CD4-positive, alpha-beta T cell (primary cell): ENCODE results near the gene FXR2. TPM values are rescaled to one million over a fixed set of nuclear protein-coding genes. Genes with fewer than 3 reads are reported as not detected.

Experiments
- ATAC-seq: fragments of 200-7000 bp; cut with Tn5 transposase; one replicate; pipeline ENCODE4 v1.10.0; 2022; ENCODE audit warnings: mild to moderate bottlenecking; ENCODE audit not compliant: poor library complexity
- CTCF ChIA-PET: fragments of 350-600 bp; sonication (Branson Sonifier 250); formaldehyde crosslinking; loops from one replicate; lab custom pipeline; 2021; ENCODE audit warnings: antibody characterized with exemption, inconsistent platforms; lab: Charles Lee
- POLR2A ChIA-PET: fragments of 350-600 bp; sonication (Branson Sonifier 250); formaldehyde crosslinking; loops from one replicate; lab custom pipeline; 2021; ENCODE audit warnings: antibody characterized with exemption, inconsistent platforms; lab: Charles Lee
- DNase-seq, 14 experiments: peaks; one replicate each; pipeline ENCODE4 v3.0.0-alpha.2; 2013 to 2020; ENCODE audit warnings: mixed read lengths in 2 of 14
- H3K27ac ChIP-seq, 2 donors: one replicate each; pipeline versions ENCODE4 v1.5.1 to v1.7.0; 2013; ENCODE audit warnings: low read length in 2 of 2, low read depth in 1 of 2, mild to moderate bottlenecking in 1 of 2
- H3K27me3 ChIP-seq, 2 experiments: 1 replicate in 1 of 2; 2 replicates in 1 of 2; pipeline versions ENCODE4 v1.6.1 to v1.7.0; 2013; ENCODE audit warnings: low read length in 2 of 2, control low read depth in 1 of 2, mild to moderate bottlenecking in 1 of 2, moderate library complexity in 1 of 2; ENCODE audit not compliant: insufficient read depth in 2 of 2, control insufficient read depth in 1 of 2
- H3K36me3 ChIP-seq: one replicate; pipeline ENCODE4 v1.6.1; 2013; ENCODE audit warnings: low read length, control low read depth; ENCODE audit not compliant: insufficient read depth
- H3K4me1 ChIP-seq: one replicate; pipeline ENCODE4 v1.6.1; 2013; ENCODE audit warnings: low read length, control low read depth; ENCODE audit not compliant: insufficient read depth
- H3K4me3 ChIP-seq: one replicate; pipeline ENCODE4 v1.5.1; 2013; ENCODE audit warnings: mild to moderate bottlenecking, low read length, moderate library complexity
- H3K9me3 ChIP-seq, 2 experiments: 1 replicate in 1 of 2; 2 replicates in 1 of 2; pipeline versions ENCODE4 v1.6.1 to v1.7.0; 2013; ENCODE audit warnings: low read length in 2 of 2, mild to moderate bottlenecking in 2 of 2, control low read depth in 1 of 2, moderate library complexity in 1 of 2; ENCODE audit not compliant: control insufficient read depth in 1 of 2, insufficient read depth in 1 of 2
- H3K27ac Mint-ChIP-seq: one replicate; pipeline ENCODE4 v1.8.0; 2020; ENCODE audit warnings: mixed read lengths
- H3K27me3 Mint-ChIP-seq: one replicate; pipeline ENCODE4 v1.8.0; 2021; ENCODE audit warnings: mixed read lengths
- H3K36me3 Mint-ChIP-seq: one replicate; pipeline ENCODE4 v1.8.0; 2021; ENCODE audit warnings: low read depth, mixed read lengths
- H3K4me1 Mint-ChIP-seq: one replicate; pipeline ENCODE4 v1.8.0; 2021; ENCODE audit warnings: low read depth, mixed read lengths
- H3K4me3 Mint-ChIP-seq: one replicate; pipeline ENCODE4 v1.8.0; 2020; ENCODE audit warnings: mild to moderate bottlenecking, mixed read lengths
- H3K9me3 Mint-ChIP-seq: one replicate; pipeline ENCODE4 v1.8.0; 2020; ENCODE audit warnings: mixed read lengths
- CTCF ChIP-seq: fragments of 200-600 bp; IDR thresholded peaks from one replicate; pipeline ENCODE4 v1.8.0; 2022; ENCODE audit warnings: antibody characterized with exemption, mild to moderate bottlenecking
- intact Hi-C, 2 experiments: fragments of 100-400 bp; cut with DNase I in 1 of 2; cut with micrococcal nuclease in 1 of 2; formaldehyde crosslinking; loops; one replicate each; pipeline versions ENCODE4 v1.15.1 to v1.9.0; 2023 to 2025; cut with DNase I, micrococcal nuclease
- total RNA-seq, 174 experiments: library from RNA in 2 of 174; stranded (reverse) in 2 of 174; gene quantifications; one replicate each; pipeline ENCODE4 v1.2.3 and lab custom pipeline; 2021 to 2026

FXR2 gene
- total RNA-seq, 2 experiments from 2014 or later: 20.6 to 22.5 TPM

DNA sequence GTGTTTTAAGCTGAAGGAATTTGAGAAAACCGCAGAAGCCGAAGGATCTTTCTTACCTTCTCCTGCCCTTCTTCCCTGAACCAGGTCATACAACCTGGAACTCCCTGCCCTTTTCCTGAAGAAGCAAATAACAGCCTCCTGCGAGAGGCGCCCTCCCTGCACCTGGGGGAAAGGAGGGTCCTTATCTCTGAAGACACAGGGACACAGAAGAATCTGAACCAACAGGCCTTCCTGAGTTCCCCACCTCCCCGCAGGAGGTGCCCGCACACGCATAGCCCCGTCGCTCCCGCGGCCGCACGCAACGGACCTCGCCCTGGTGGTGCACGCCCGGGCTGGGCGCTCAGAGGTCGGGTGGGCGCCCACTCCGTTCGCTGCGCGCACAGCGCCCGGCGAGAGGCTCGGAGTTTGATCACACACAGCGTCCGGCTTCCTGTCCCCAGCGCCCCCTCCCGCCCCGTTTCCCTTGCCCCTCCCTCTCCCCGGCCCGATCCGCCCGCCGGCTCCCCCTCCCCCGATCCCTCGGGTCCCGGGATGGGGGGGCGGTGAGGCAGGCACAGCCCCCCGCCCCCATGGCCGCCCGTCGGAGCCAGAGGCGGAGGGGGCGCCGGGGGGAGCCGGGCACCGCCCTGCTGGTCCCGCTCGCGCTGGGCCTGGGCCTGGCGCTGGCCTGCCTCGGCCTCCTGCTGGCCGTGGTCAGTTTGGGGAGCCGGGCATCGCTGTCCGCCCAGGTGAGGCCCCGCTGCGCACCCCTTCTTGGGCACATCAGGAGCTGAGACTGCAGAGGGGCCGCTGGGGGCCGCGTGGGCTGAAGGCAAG, 65.9 kb downstream of the FXR2 start, which contains the start of gene TNFSF12:
Gene TNFSF12 (plus strand): TSS at position 474 of the 816 bp plus-strand sequence. CDS start 96 bp downstream, at position 570.
- Mint-ChIP-seq H3K27me3 (no peaks in the 10 kb centered on the region), H3K4me3 (peak within 1 kb of the TSS; percentile 91), H3K4me1 (peaks cover 50% of the 10 kb centered on the region), H3K27ac (peak within 1 kb of the TSS; percentile 88), H3K36me3 (peaks cover 10% of the 10 kb centered on the region), H3K9me3 (no peaks in the 10 kb centered on the region)
- no peaks in the 10 kb centered on the region for H3K27me3 ChIP-seq
- TF ChIP-seq CTCF: no peak
- ChIA-PET CTCF (interaction anchor here (1.1 to 4.4 kb wide), 3 partner anchors 12 to 112 kb away, joined by 3 to 32 read pairs (median 11); no protein-coding TSS in a partner anchor), POLR2A (interaction anchor here (1.1 to 3.3 kb wide), 7 partner anchors 9 to 138 kb away, joined by 3 to 19 read pairs (median 6); partner anchors contain the start of genes FXR2, MPDU1, POLR2A and SENP3)
- DNase-seq (peak; percentile 22 to 77 (median 56)), ATAC-seq (peak; percentile 19)
- intact Hi-C loops: loop anchor here in 1 of 2 experiments (2.0 kb wide), 1 partner anchor 14 kb away; no protein-coding TSS in a partner anchor
- peaks cover 10% of the 10 kb centered on the region for H3K36me3 ChIP-seq
- no peaks in the 10 kb centered on the region for H3K9me3 ChIP-seq
- peaks cover 62% of the 10 kb centered on the region for H3K4me1 ChIP-seq
- H3K4me3 ChIP-seq: peak within 1 kb of the TSS; percentile 87
- H3K27ac ChIP-seq: peak within 1 kb of the TSS; percentile 36 to 60

- Mint-ChIP-seq H3K27me3 (no peaks in the 10 kb centered on the region), H3K4me1 (peaks cover 14% of the 10 kb centered on the region), H3K27ac (no peak overlapping the region), H3K36me3 (peaks cover 5% of the 10 kb centered on the region), H3K9me3 (no peaks in the 10 kb centered on the region), H3K4me3 (no peak overlapping the region)
- Histone ChIP-seq H3K4me1 (peaks cover 23% of the 10 kb centered on the region), H3K9me3 (no peaks in the 10 kb centered on the region), H3K27me3 (no peaks in the 10 kb centered on the region), H3K4me3 (no peak overlapping the region), H3K36me3 (no peaks in the 10 kb centered on the region), H3K27ac (no peak overlapping the region)
- ATAC-seq: no peak
- intact Hi-C loops: no loop called here
- no peak for DNase-seq
- TF ChIP-seq CTCF: no peak
- POLR2A ChIA-PET: no interaction called here
- CTCF ChIA-PET: interaction anchor here (0.7 kb wide), 1 partner anchor 30 kb away, joined by 5 read pairs; no protein-coding TSS in a partner anchor
These were observed 69.8 kb downstream of the FXR2 start for GRCh38 chr17:7544911-7545310.

Other genes starting within 250 kb of the FXR2 start
- gene TNK1, start 233.8 kb downstream of the FXR2 start, total RNA-seq: 10 to 100 TPM; 11.0 to 12.4 TPM
- gene PLSCR3, start 220.4 kb downstream of the FXR2 start, total RNA-seq: 10 to 100 TPM; 66.3 to 70.3 TPM
- 10 to 100 TPM; 29.0 to 29.4 TPM for gene TMEM256, start 210.8 kb downstream of the FXR2 start, total RNA-seq
- 1 to 10 TPM; 7.6 to 8.4 TPM for gene NLGN2, start 207.1 kb downstream of the FXR2 start, total RNA-seq
- not detected for gene SPEM1, start 194.6 kb downstream of the FXR2 start, total RNA-seq
- gene SPEM2, start 189.3 kb downstream of the FXR2 start, total RNA-seq: not detected
- not detected for gene SPEM3, start 186.0 kb downstream of the FXR2 start, total RNA-seq
- gene TMEM102, start 179.5 kb downstream of the FXR2 start, total RNA-seq: 1 to 10 TPM; 6.8 to 7.1 TPM
- gene FGF11, start 175.4 kb downstream of the FXR2 start, total RNA-seq: 1 to 10 TPM; 1.5 to 1.7 TPM
- 1 to 10 TPM; 1.6 to 2.2 TPM for gene CHRNB1, start 169.8 kb downstream of the FXR2 start, total RNA-seq
- 10 to 100 TPM; 55.1 to 55.6 TPM for gene ZBTB4, start 135.3 kb downstream of the FXR2 start, total RNA-seq
- under 1 TPM in 1 of 2 experiments, not detected in 1; 0.17 TPM for gene SLC35G6, start 133.5 kb downstream of the FXR2 start, total RNA-seq
- 100 to 1,000 TPM; 491 to 501 TPM for gene POLR2A, start 130.5 kb downstream of the FXR2 start, total RNA-seq
- gene TNFSF12, start 65.8 kb downstream of the FXR2 start, total RNA-seq: 10 to 100 TPM; 17.0 to 19.1 TPM
- gene TNFSF13, start 56.1 kb downstream of the FXR2 start, total RNA-seq: 1 to 10 TPM; 1.1 to 1.7 TPM
- 10 to 100 TPM; 27.7 to 28.9 TPM for gene SENP3, start 53.0 kb downstream of the FXR2 start, total RNA-seq
- gene CD68, start 35.3 kb downstream of the FXR2 start, total RNA-seq: under 1 TPM; 0.33 to 0.95 TPM
- gene MPDU1, start 31.0 kb downstream of the FXR2 start, total RNA-seq: 10 to 100 TPM; 12.0 to 12.9 TPM
- under 1 TPM in 1 of 2 experiments, not detected in 1; 0.30 TPM for gene SOX15, start 24.8 kb downstream of the FXR2 start, total RNA-seq
- 10 to 100 TPM; 55.7 to 60.3 TPM for gene SAT2, start 12.9 kb upstream of the FXR2 start, total RNA-seq
- not detected for gene SHBG, start 15.2 kb upstream of the FXR2 start, total RNA-seq
- gene ATP1B2, start 36.0 kb upstream of the FXR2 start, total RNA-seq: under 1 TPM; 0.17 to 0.69 TPM
- 10 to 100 TPM; 25.8 to 26.0 TPM for gene TP53, start 72.6 kb upstream of the FXR2 start, total RNA-seq
- gene WRAP53, start 73.6 kb upstream of the FXR2 start, total RNA-seq: 1 to 10 TPM; 3.9 to 4.0 TPM
- not detected for gene EFNB3, start 90.3 kb upstream of the FXR2 start, total RNA-seq
- gene DNAH2, start 102.8 kb upstream of the FXR2 start, total RNA-seq: not detected
- 100 to 1,000 TPM; 189 to 191 TPM for gene KDM6B, start 219.3 kb upstream of the FXR2 start, total RNA-seq
- 10 to 100 TPM; 29.3 to 29.6 TPM for gene TMEM88, start 240.2 kb upstream of the FXR2 start, total RNA-seq
- gene NAA38, start 242.7 kb upstream of the FXR2 start, total RNA-seq: 10 to 100 TPM; 15.4 to 16.3 TPM
- gene CYB5D1, start 243.1 kb upstream of the FXR2 start, total RNA-seq: 1 to 10 TPM; 8.7 TPM